Measurements from ENCODE around the gene MTMR3.

MTMR3 gene

DNA sequence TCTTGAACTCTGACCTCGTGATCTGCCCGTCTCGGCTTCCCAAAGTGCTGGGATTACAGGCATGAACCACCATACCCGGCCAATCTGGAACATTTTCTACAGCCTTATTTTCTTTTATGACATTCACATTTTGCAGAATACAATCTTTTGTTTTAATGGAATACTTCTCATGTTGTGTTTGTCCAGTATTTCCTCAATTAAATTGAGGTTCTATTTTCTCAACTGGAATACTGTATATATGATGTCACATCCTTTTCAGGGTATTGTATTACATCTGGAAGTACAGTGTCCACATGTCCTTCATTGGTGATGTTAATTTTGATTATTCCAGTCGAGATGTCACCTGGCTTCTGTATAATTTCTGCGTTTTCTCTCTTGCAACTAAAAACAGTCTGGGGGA, 106.5 kb downstream of the MTMR3 start:
- no peaks in the 10 kb centered on the region for H3K9me3 ChIP-seq (replicated peaks; ENCODE audit: insufficient read depth, low read length)
- no peaks in the 10 kb centered on the region for H3K79me2 ChIP-seq (ENCODE audit: low read length)
- H2AFZ ChIP-seq (ENCODE audit: low read length) = no peak overlapping the region
- TF ChIP-seq CTCF (IDR thresholded peaks at IDR 0.05; ENCODE audit: low read length) (no peak), EZH2 (optimal IDR thresholded peaks at IDR 0.05; ENCODE audit: low read depth, low read length) (no peak), EZH2phosphoT487 (IDR thresholded peaks at IDR 0.05; ENCODE audit: low read length) (no peak)
- H4K20me1 ChIP-seq (ENCODE audit: insufficient read depth, low read length) = no peaks in the 10 kb centered on the region
- H3K4me3 ChIP-seq (ENCODE audit: low read length) = no peak overlapping the region
- H3K27ac ChIP-seq (ENCODE audit: low read length) = no peak overlapping the region
- H3K9ac ChIP-seq (ENCODE audit: low read length) = no peak overlapping the region
- no peaks in the 10 kb centered on the region for H3K9me2 ChIP-seq (replicated peaks; ENCODE audit: insufficient read depth, low read length)
- no peak for DNase-seq
- no peak overlapping the region for H3K4me2 ChIP-seq (ENCODE audit: low read depth, low read length)
- H3F3A ChIP-seq (ENCODE audit: insufficient read depth, low read length) = no peaks in the 10 kb centered on the region
- no peaks in the 10 kb centered on the region for H3K36me3 ChIP-seq (replicated peaks; ENCODE audit: insufficient read depth, low read length)
- H3K27me3 ChIP-seq (replicated peaks; ENCODE audit: insufficient read depth, low read length) = no peaks in the 10 kb centered on the region
- peaks cover 11% of the 10 kb centered on the region for H3K4me1 ChIP-seq (ENCODE audit: low read length)

- H3K79me2 ChIP-seq (ENCODE audit: low read length) = no peaks in the 10 kb centered on the region
- DNase-seq = no peak
- no peaks in the 10 kb centered on the region for H3K9me2 ChIP-seq (replicated peaks; ENCODE audit: insufficient read depth, low read length)
- no peak overlapping the region for H3K27ac ChIP-seq (ENCODE audit: low read length)
- H3K4me2 ChIP-seq (ENCODE audit: low read depth, low read length) = no peak overlapping the region
- no peak overlapping the region for H2AFZ ChIP-seq (ENCODE audit: low read length)
- H3K9ac ChIP-seq (ENCODE audit: low read length) = no peak overlapping the region
- no peaks in the 10 kb centered on the region for H3K27me3 ChIP-seq (replicated peaks; ENCODE audit: insufficient read depth, low read length)
- no peaks in the 10 kb centered on the region for H3K9me3 ChIP-seq (replicated peaks; ENCODE audit: insufficient read depth, low read length)
- peaks cover 2% of the 10 kb centered on the region for H3K4me1 ChIP-seq (ENCODE audit: low read length)
- no peak for TF ChIP-seq CTCF (IDR thresholded peaks at IDR 0.05; ENCODE audit: low read length)
- no peak for TF ChIP-seq EZH2 (optimal IDR thresholded peaks at IDR 0.05; ENCODE audit: low read depth, low read length)
- TF ChIP-seq EZH2phosphoT487 (IDR thresholded peaks at IDR 0.05; ENCODE audit: low read length) = no peak
- no peaks in the 10 kb centered on the region for H3K36me3 ChIP-seq (replicated peaks; ENCODE audit: insufficient read depth, low read length)
- H3K4me3 ChIP-seq (ENCODE audit: low read length) = no peak overlapping the region
- H4K20me1 ChIP-seq (ENCODE audit: insufficient read depth, low read length) = no peaks in the 10 kb centered on the region
- H3F3A ChIP-seq (ENCODE audit: insufficient read depth, low read length) = no peaks in the 10 kb centered on the region
Observed at GRCh38 chr22:29992341-29993275, 109.6 kb downstream of the MTMR3 start.

GRCh38 chr22:29994027-29994715, 111.2 kb downstream of the MTMR3 start:
- no peak overlapping the region for H3K4me3 ChIP-seq (ENCODE audit: low read length)
- no peaks in the 10 kb centered on the region for H3K27me3 ChIP-seq (replicated peaks; ENCODE audit: insufficient read depth, low read length)
- H3K9ac ChIP-seq (ENCODE audit: low read length) = no peak overlapping the region
- H4K20me1 ChIP-seq (ENCODE audit: insufficient read depth, low read length) = no peaks in the 10 kb centered on the region
- H2AFZ ChIP-seq (ENCODE audit: low read length) = no peak overlapping the region
- H3K9me2 ChIP-seq (replicated peaks; ENCODE audit: insufficient read depth, low read length) = no peaks in the 10 kb centered on the region
- H3K9me3 ChIP-seq (replicated peaks; ENCODE audit: insufficient read depth, low read length) = no peaks in the 10 kb centered on the region
- TF ChIP-seq CTCF (IDR thresholded peaks at IDR 0.05; ENCODE audit: low read length) (no peak), EZH2 (optimal IDR thresholded peaks at IDR 0.05; ENCODE audit: low read depth, low read length) (no peak), EZH2phosphoT487 (IDR thresholded peaks at IDR 0.05; ENCODE audit: low read length) (no peak)
- no peaks in the 10 kb centered on the region for H3K79me2 ChIP-seq (ENCODE audit: low read length)
- H3F3A ChIP-seq (ENCODE audit: insufficient read depth, low read length) = no peaks in the 10 kb centered on the region
- no peak for DNase-seq
- no peak overlapping the region for H3K27ac ChIP-seq (ENCODE audit: low read length)
- no peak overlapping the region for H3K4me2 ChIP-seq (ENCODE audit: low read depth, low read length)
- no peaks in the 10 kb centered on the region for H3K4me1 ChIP-seq (ENCODE audit: low read length)
- no peaks in the 10 kb centered on the region for H3K36me3 ChIP-seq (replicated peaks; ENCODE audit: insufficient read depth, low read length)

All from MM.1S (cell line).